ENCODE measurements around the gene GPR17. TPM values are rescaled to one million over a fixed set of nuclear protein-coding genes. Genes with fewer than 3 reads are reported as not detected.

The GPR17 gene
- total RNA-seq, 1 donor from 2014 or later, result 6.4 TPM

DNA sequence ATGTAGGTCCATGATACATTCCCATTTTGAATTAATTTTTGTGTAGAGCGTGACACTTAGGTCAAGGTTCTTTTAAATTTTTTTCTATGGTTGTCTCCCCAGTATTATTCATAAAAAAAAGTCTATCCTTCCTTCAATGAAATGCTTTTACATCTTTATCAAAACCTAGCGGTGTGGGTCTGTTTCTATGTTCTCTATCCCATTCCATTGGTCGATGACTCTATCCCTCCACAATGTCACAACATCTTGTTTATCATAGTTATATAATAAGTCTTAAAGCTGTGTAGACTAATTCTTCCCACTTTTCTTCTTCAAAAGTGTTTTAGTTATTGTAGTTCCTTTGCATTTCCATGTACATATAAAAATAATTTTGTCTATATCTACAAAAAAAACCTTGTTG is 47.2 kb upstream of the GPR17 start:
- Mint-ChIP-seq H3K4me3 (no peak overlapping the region), H3K27ac (ENCODE audit: unreplicated experiment) (no peak overlapping the region), H3K36me3 (ENCODE audit: low read depth) (peaks cover 4% of the 10 kb centered on the region)

DNA sequence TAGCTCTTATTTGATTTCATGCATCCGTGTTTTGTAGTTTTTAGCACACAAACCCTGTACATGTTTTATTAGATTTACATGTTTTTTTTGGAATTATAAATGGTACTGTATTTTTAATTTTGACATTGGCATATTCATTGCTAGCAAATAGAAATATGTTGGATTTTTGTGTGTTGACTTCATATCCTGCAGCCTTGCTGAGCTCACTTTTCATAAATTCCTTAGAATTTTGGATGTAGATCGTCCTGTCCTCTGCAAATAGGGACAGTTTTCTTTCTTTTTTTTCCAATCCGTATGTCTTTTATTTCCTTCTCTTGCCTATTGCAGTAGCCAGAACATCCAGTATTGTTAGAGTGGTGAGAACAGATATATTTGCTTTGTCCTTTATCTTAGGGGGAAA is 46.7 kb upstream of the GPR17 start:
- H3K4me1 Mint-ChIP-seq, result no peaks in the 10 kb centered on the region
- DNase-seq (ENCODE audit: low read depth, low spot score), result no peak
- H3K27ac Mint-ChIP-seq (ENCODE audit: unreplicated experiment), result no peak overlapping the region
- TF ChIP-seq, protein P1, sequence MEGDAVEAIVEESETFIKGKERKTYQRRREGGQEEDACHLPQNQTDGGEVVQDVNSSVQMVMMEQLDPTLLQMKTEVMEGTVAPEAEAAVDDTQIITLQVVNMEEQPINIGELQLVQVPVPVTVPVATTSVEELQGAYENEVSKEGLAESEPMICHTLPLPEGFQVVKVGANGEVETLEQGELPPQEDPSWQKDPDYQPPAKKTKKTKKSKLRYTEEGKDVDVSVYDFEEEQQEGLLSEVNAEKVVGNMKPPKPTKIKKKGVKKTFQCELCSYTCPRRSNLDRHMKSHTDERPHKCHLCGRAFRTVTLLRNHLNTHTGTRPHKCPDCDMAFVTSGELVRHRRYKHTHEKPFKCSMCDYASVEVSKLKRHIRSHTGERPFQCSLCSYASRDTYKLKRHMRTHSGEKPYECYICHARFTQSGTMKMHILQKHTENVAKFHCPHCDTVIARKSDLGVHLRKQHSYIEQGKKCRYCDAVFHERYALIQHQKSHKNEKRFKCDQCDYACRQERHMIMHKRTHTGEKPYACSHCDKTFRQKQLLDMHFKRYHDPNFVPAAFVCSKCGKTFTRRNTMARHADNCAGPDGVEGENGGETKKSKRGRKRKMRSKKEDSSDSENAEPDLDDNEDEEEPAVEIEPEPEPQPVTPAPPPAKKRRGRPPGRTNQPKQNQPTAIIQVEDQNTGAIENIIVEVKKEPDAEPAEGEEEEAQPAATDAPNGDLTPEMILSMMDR (conservative IDR thresholded peaks at IDR 0.05), result no peak
- H3K9me3 Mint-ChIP-seq, result peaks cover 11% of the 10 kb centered on the region
- H3K27me3 Mint-ChIP-seq (ENCODE audit: low read depth), result no peaks in the 10 kb centered on the region
- no peak overlapping the region for H3K4me3 Mint-ChIP-seq
- peaks cover 4% of the 10 kb centered on the region for H3K36me3 Mint-ChIP-seq (ENCODE audit: low read depth)

More for the DNA sequence above, 47.2 kb upstream of the GPR17 start:
- TF ChIP-seq, protein P1 (conservative IDR thresholded peaks at IDR 0.05), result no peak
- no peaks in the 10 kb centered on the region for H3K27me3 Mint-ChIP-seq (ENCODE audit: low read depth)
- peaks cover 11% of the 10 kb centered on the region for H3K9me3 Mint-ChIP-seq
- H3K4me1 Mint-ChIP-seq, result no peaks in the 10 kb centered on the region
- DNase-seq (ENCODE audit: low read depth, low spot score), result no peak

DNA sequence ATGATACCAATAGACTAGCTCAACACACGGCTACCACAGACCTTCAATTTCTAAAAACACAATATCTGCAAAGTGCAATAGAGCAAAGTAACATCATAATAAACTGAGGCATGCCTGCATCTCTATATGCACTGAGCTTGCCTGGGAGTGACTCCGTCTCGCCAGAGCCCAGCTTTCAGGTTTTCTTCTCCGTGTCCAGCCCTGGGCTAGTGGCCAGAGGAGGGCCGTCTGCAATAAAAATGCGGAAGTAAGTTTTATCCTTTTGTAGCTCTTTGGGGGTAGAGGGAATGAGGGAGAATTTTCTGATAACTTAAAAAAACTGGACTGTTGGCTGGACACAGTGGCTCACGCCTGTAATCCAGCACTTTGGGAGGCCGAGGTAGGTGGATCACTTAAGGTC is 41.0 kb upstream of the GPR17 start:
- TF ChIP-seq, protein P1 (conservative IDR thresholded peaks at IDR 0.05), result no peak
- Mint-ChIP-seq H3K27me3 (ENCODE audit: low read depth) (no peaks in the 10 kb centered on the region), H3K36me3 (ENCODE audit: low read depth) (peaks cover 4% of the 10 kb centered on the region), H3K9me3 (peaks cover 8% of the 10 kb centered on the region), H3K4me1 (no peaks in the 10 kb centered on the region), H3K27ac (ENCODE audit: unreplicated experiment) (no peak overlapping the region), H3K4me3 (no peak overlapping the region)
- no peak for DNase-seq (ENCODE audit: low read depth, low spot score)

DNA sequence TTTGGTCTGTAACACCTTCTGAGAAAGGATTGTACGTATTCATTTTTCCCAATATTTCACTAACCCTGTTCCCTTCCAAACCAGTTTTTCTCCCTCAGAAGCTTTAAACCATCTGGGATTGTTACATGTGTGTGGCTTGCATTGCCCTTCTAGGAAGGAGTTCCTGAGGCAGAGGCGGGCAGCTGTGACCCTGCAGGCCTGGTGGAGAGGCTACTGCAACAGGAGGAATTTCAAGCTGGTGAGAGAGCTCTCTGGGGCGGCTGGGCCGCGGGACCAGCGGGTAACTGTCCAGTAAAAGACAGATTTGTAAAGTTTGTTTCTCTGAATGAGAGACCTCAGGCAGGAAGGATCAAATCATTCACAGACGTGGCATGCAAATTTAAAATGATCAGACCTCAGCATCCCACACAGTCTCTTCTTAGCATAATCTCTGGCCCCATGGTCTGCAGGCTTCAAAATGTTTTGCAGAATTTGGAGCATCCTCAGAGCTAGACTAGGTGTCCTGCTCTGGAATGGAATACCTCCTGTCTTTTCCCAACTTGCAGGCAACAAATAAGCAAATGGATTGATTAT is 40.2 kb upstream of the GPR17 start:
- TF ChIP-seq, protein P1 (conservative IDR thresholded peaks at IDR 0.05), result no peak
- no peaks in the 10 kb centered on the region for H3K4me1 Mint-ChIP-seq
- no peak for DNase-seq (ENCODE audit: low read depth, low spot score)
- H3K4me3 Mint-ChIP-seq, result no peak overlapping the region
- peaks cover 8% of the 10 kb centered on the region for H3K9me3 Mint-ChIP-seq
- no peaks in the 10 kb centered on the region for H3K27me3 Mint-ChIP-seq (ENCODE audit: low read depth)
- peak overlapping the region; percentile 15 for H3K27ac Mint-ChIP-seq (ENCODE audit: unreplicated experiment)
- peaks cover 4% of the 10 kb centered on the region for H3K36me3 Mint-ChIP-seq (ENCODE audit: low read depth)

DNA sequence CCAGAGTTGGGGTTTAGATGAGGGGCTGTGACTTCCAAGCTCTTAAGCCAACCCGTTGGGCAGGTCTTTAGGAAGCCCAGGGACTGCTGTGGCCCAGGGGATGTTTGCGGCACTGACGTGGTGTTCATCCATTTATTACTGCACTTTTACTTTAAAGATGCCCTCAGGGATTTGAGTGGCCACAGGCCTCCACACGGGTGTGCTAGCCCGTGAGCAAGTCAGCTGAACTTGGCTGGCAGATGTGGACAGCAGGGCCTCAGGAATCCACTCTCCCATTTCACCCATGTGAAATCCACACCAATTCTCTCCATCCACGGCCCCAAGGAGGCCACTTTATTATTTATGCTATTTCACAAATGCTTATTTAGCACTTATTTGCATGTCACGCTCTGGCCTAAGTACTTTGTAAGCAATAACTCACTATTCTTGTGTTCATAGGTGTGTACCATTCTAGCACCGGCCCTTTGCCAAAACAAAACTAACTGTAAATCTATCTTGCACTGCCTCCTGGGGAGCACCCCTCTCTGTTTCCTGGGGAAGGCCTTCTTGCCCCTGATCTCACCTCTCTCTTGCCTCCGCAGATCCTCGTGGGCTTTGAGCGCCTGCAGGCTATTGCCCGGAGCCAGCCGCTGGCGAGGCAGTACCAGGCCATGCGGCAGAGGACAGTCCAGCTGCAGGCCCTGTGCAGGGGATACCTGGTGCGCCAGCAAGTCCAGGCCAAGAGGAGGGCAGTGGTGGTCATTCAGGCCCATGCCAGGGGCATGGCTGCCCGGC is 39.1 kb upstream of the GPR17 start:
- TF ChIP-seq, protein P1 (conservative IDR thresholded peaks at IDR 0.05), result no peak
- H3K27ac Mint-ChIP-seq (ENCODE audit: unreplicated experiment), result peak overlapping the region; percentile 47
- H3K4me1 Mint-ChIP-seq, result no peaks in the 10 kb centered on the region
- peaks cover 11% of the 10 kb centered on the region for H3K9me3 Mint-ChIP-seq
- no peak for DNase-seq (ENCODE audit: low read depth, low spot score)
- H3K4me3 Mint-ChIP-seq, result no peak overlapping the region
- peaks cover 4% of the 10 kb centered on the region for H3K36me3 Mint-ChIP-seq (ENCODE audit: low read depth)
- H3K27me3 Mint-ChIP-seq (ENCODE audit: low read depth), result no peaks in the 10 kb centered on the region
